ENCODE data around the gene GPR158. TPM values are rescaled to one million over a fixed set of nuclear protein-coding genes. Genes with fewer than 3 reads are reported as not detected.

The GPR158 gene
- 2.0 and 3.9 TPM in 2 replicates for total RNA-seq

GRCh38 chr10:25174461-25175230 is at the start of gene GPR158:
Gene GPR158, plus strand, starts transcription at chr10:25175001. Its CDS starts 420 bp downstream, at chr10:25175421.

Small RNA genes within 50 kb of the gene (small RNA-seq; reads per million reads assigned to genes)
- not detected for gene RN7SKP220 (ENCODE audit: low replicate concordance)

Other genes with a start within 250 kb of the GPR158 start
- 11.8 and 15.6 TPM in 2 replicates for gene PRTFDC1, start 222.4 kb upstream of the GPR158 start, total RNA-seq
- gene ENKUR, start 158.8 kb upstream of the GPR158 start, total RNA-seq = not detected in 2 replicates
- 1.3 and 1.9 TPM in 2 replicates for gene THNSL1, start 158.4 kb upstream of the GPR158 start, total RNA-seq

All from placental pericyte (primary cell).